T-helper 1 cell treated with Interleukin-12 subunit alpha and Interleukin-12 subunit beta and Interleukin-4 antibody, amounts not matched to agents 30 μg/mL and 1 μg/mL, for 36 hours (primary cell): Measurements from ENCODE around the gene PDE4B.

Experiments
- H3K27ac Mint-ChIP-seq: one replicate; pipeline ENCODE4 v1.8.0; 2021; ENCODE audit warnings: mild to moderate bottlenecking, mixed read lengths
- H3K27me3 Mint-ChIP-seq: one replicate; pipeline ENCODE4 v1.8.0; 2021; ENCODE audit warnings: low read depth, mixed read lengths
- H3K36me3 Mint-ChIP-seq: one replicate; pipeline ENCODE4 v1.8.0; 2021; ENCODE audit warnings: low read depth, mixed read lengths
- H3K4me1 Mint-ChIP-seq: one replicate; pipeline ENCODE4 v1.8.0; 2021; ENCODE audit warnings: low read depth, mixed read lengths
- H3K4me3 Mint-ChIP-seq: one replicate; pipeline ENCODE4 v1.8.0; 2021; ENCODE audit warnings: mild to moderate bottlenecking, moderate library complexity, mixed read lengths
- H3K9me3 Mint-ChIP-seq: one replicate; pipeline ENCODE4 v1.8.0; 2021; ENCODE audit warnings: mixed read lengths

PDE4B gene

DNA sequence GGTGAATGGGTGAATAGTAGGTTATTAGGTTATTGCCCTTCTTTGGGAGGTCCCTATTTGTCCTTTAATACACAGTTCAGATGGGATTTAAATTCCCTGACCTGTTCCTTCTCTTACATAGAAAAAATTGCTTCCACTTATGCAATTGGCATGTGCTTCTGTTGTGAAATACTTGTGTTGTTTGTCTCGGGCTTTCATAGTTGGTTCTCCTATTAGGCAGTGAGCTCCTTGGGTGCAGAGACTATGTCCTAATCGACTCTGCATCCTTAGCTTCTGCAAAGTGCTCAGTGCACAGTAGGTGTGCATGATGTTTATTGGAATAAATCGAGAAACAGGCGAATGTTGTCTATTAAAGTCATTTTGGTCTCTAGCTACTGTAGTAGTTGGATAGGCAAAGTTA, 1.3 kb upstream of the PDE4B start:
- Mint-ChIP-seq H3K4me3 (no peak overlapping the region), H3K4me1 (peaks cover 6% of the 10 kb centered on the region), H3K36me3 (peaks cover 5% of the 10 kb centered on the region), H3K27ac (no peak overlapping the region), H3K9me3 (peaks cover 19% of the 10 kb centered on the region), H3K27me3 (peaks cover 73% of the 10 kb centered on the region)

DNA sequence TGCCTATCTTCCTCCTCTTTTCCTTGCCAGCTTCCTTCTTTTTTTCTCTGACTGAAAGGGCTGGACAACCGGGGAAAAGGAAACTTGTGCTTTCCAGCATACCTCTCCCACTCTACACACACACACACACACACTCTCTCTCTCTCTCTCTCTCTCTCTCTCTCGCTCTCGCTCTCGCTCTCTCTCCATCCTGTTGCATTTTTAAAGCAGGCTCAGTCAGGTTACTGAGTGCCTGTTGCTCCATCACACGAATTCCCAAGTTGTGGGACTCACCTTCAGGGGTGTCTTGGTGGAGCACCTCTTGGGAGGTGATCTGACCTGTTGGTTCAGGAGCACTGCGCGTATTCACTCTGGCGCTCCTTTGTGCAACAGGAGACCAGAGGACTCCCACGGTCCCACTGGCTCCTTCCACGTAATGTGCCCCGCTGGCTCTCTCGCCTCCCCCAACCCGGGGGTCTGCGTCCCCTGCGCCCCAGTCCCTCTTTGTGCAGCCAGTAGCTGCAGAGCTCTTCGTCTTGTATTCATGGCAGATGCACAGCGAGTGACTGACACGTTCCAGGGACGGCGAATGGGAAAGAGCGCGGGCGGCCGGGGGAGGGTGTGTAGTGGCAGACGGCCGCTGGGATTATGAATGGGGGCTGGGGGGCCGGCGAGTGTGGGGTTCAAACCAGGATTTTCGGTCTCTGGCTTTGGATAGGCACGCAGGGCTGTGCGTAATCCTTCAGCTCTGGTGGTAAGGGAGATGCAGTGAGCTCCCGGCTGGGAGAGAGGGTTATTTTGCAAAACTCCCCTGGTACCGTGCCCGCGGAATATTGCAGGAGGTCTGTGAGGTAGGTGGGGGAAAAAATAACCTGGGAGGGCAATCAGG, 660 bp upstream of the PDE4B start:
- Mint-ChIP-seq H3K9me3 (peaks cover 19% of the 10 kb centered on the region), H3K27ac (no peak overlapping the region), H3K4me1 (peaks cover 6% of the 10 kb centered on the region), H3K4me3 (peak overlapping the region; percentile 73), H3K27me3 (peaks cover 73% of the 10 kb centered on the region), H3K36me3 (peaks cover 5% of the 10 kb centered on the region)

DNA sequence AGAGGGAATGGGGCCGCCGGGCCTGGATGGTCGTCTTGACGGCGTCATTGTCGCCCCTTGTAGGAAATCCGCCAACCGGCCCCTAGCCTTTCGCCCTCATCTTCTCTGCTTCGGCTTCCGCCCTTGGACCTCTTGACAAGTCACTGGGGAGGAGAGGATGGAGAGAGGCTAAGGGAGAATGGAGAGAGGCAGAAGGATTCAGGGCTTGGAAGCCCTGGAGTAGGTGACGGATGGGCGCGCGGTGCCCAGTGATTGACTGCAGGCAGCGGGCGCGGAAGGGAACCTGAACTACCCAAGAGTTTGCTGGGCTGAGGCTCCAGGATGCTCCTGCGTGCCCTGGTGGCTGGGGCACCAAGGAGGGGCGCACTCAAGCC, 651 bp downstream of the PDE4B start:
- Mint-ChIP-seq H3K36me3 (peaks cover 5% of the 10 kb centered on the region), H3K27ac (no peak overlapping the region), H3K27me3 (peaks cover 68% of the 10 kb centered on the region), H3K4me1 (peaks cover 6% of the 10 kb centered on the region), H3K4me3 (peak overlapping the region; percentile 80), H3K9me3 (peaks cover 15% of the 10 kb centered on the region)

DNA sequence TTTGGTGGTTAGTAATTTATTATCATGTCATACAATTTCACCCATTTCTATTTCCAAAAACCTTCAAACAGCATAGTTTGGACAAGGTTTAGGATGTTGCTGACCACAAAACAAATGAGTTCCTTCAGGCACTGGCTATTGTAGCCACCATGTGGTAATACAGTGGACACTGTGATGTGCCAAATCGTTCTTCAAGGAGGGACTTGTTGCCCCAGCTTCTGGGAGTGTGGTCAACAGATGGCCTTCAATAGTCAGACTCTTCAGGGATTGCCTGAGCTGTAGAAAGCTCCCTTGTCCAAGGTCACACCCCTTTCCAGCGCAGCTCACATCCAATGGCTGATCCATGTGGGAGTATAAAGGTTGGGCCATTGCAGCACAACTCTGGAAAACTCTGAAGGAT, 2.6 kb downstream of the PDE4B start:
- Mint-ChIP-seq H3K36me3 (peaks cover under 1% of the 10 kb centered on the region), H3K27me3 (peaks cover 66% of the 10 kb centered on the region), H3K4me1 (peaks cover 6% of the 10 kb centered on the region), H3K27ac (no peak overlapping the region), H3K4me3 (no peak overlapping the region), H3K9me3 (peaks cover 2% of the 10 kb centered on the region)

DNA sequence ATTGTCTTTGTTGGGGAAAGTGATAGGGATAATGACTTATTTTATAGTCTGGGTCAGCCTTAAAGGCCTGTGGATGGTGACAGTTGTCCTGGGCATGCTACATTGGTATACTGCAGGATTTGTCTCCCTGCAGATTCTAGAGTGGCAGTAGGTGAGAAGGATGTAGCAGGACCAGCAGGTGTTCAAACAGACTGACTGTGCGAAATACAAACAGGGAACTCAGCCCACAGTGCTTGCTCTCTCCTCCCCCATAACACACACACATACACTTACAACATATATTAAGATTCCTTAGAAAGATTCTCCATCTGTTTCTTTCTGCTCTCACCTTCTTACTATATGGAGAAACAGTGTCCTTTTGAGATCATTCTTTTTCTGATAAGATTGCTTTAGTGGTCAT, 6.9 kb downstream of the PDE4B start:
- peaks cover 1% of the 10 kb centered on the region for H3K36me3 Mint-ChIP-seq
- H3K4me1 Mint-ChIP-seq, result peaks cover 2% of the 10 kb centered on the region
- no peak overlapping the region for H3K27ac Mint-ChIP-seq
- H3K4me3 Mint-ChIP-seq, result no peak overlapping the region
- H3K9me3 Mint-ChIP-seq, result no peaks in the 10 kb centered on the region
- H3K27me3 Mint-ChIP-seq, result peaks cover 48% of the 10 kb centered on the region

DNA sequence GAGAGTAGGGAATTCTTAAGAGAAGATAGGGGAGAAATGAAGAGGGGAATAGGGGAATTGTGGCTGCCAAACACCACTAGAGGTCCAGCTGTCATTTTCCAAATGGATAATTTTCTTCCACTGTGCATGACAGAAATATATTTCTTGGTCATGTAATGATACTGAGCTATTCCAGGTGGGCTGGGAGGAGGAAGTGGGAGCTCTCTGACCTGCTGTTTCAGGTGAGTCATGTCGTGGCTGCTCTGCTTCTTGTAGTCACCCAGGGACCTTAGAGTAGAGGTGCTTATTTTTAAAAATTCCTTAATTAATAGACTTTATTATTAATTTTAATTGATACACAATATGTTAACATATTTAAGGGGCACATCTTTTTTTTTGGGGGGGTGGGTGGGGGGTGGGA, 11.9 kb downstream of the PDE4B start:
- H3K36me3 Mint-ChIP-seq, result peaks cover 8% of the 10 kb centered on the region
- no peaks in the 10 kb centered on the region for H3K9me3 Mint-ChIP-seq
- H3K4me3 Mint-ChIP-seq, result no peak overlapping the region
- peaks cover 51% of the 10 kb centered on the region for H3K27me3 Mint-ChIP-seq
- peaks cover 6% of the 10 kb centered on the region for H3K4me1 Mint-ChIP-seq
- H3K27ac Mint-ChIP-seq, result no peak overlapping the region

DNA sequence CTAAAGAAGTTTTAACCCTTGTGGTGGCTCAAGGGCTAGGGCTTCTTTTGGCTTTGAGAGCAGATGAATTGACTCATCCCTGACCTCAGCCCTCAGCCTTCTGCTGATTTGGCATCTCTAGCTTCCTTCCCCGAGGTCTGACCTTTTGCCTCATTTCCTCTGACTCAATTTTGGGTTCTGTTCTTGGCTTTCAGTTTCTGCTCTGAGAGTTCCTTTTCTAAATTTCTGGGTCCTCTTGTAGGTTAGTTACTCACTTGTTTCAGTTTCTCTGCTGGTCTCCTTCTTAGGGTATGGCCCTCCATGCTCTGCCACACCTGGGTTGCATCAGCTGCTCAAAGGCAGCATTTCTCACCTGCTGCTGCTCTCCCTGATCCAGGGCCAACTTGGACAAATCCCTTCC, 19.4 kb downstream of the PDE4B start:
- Mint-ChIP-seq H3K9me3 (peaks cover 15% of the 10 kb centered on the region), H3K4me1 (peaks cover 30% of the 10 kb centered on the region), H3K4me3 (peak overlapping the region; percentile 12), H3K27me3 (peaks cover 16% of the 10 kb centered on the region), H3K27ac (peak overlapping the region; percentile 92), H3K36me3 (peaks cover 24% of the 10 kb centered on the region)

DNA sequence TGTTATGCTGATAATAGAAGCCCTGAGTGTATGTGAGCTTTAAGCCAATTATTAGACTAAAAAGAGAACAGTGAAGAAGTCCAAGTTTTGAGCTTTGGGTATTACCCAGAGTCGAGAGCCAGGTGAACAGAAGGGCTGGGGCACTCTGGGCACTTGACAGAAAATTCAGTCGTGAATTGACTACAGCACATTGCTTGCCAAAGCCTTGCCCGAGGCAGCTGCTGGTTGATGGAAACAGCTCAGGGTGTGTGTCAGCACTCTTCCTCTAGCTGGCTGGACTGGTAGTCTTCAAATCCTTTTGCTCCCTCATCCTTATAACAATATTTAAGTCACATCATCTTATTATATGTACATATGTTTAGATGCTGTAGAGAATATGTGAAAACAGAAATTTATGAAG, 21.3 kb downstream of the PDE4B start:
- Mint-ChIP-seq H3K4me1 (peaks cover 26% of the 10 kb centered on the region), H3K27me3 (peaks cover 21% of the 10 kb centered on the region), H3K36me3 (peaks cover 19% of the 10 kb centered on the region), H3K9me3 (peaks cover 15% of the 10 kb centered on the region), H3K27ac (no peak overlapping the region), H3K4me3 (no peak overlapping the region)

DNA sequence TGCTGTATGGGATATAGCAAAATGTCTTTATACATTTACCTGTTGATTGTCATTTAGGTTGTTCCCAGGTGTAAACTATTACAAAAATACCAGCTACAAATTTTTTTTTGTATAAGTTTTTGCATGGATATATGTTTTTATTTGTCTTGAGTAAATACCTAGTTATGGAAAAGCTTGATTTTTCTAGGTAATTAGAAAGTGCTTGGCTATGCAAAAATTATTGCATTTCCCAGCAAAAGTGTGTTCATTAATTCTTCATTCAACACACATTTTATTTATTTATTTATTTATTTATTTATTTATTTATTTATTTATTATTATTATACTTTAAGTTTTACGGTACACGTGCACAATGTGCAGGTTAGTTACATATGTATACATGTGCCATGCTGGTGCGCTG, 22.1 kb downstream of the PDE4B start:
- Mint-ChIP-seq H3K4me1 (peaks cover 26% of the 10 kb centered on the region), H3K27ac (no peak overlapping the region), H3K4me3 (no peak overlapping the region), H3K27me3 (peaks cover 24% of the 10 kb centered on the region), H3K36me3 (peaks cover 19% of the 10 kb centered on the region), H3K9me3 (peaks cover 16% of the 10 kb centered on the region)

DNA sequence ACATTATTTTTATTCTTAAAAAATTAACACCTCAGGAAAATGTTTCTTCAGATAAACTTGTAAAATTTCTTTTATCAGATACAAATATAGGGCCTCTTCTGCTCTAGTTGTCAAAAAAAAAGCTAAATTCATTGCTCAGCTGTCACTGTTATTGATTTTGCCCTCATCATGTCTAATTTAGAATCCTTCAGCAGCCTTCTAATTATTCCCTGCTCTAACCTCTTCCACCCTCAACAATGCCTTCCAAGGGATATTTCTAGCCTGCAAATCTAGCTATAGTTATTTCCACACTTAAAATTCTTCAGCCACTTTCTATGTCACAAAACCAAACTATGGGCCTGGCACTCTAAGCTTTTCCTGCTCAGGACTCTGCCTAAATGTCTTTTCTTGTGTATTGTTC, 25.2 kb downstream of the PDE4B start:
- H3K4me1 Mint-ChIP-seq, result peaks cover 12% of the 10 kb centered on the region

DNA sequence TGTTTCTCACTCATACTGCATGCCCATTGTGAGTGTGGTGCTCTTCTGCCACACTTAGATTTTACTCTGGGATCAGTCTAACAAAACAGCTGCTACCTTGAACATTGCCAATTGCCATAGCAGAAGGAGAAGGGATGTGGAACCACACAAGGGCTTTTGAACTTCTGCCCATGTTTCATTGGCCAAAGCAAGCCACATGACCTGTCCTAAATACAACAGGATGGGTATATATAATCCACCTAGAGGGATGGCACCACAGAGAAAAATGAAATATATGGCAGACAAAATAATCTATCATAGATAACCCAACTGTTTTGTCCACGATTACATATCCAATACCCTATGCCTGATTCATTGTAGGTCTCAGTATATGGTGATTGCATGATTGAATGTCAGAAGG, 26.3 kb downstream of the PDE4B start:
- Mint-ChIP-seq H3K27ac (no peak overlapping the region), H3K4me3 (no peak overlapping the region), H3K4me1 (peaks cover 5% of the 10 kb centered on the region), H3K36me3 (peaks cover 5% of the 10 kb centered on the region), H3K9me3 (peaks cover 3% of the 10 kb centered on the region), H3K27me3 (peaks cover 38% of the 10 kb centered on the region)

More for the DNA sequence above, 25.2 kb downstream of the PDE4B start:
- Mint-ChIP-seq H3K36me3 (peaks cover 12% of the 10 kb centered on the region), H3K27ac (no peak overlapping the region), H3K27me3 (peaks cover 33% of the 10 kb centered on the region), H3K9me3 (peaks cover 10% of the 10 kb centered on the region), H3K4me3 (no peak overlapping the region)

DNA sequence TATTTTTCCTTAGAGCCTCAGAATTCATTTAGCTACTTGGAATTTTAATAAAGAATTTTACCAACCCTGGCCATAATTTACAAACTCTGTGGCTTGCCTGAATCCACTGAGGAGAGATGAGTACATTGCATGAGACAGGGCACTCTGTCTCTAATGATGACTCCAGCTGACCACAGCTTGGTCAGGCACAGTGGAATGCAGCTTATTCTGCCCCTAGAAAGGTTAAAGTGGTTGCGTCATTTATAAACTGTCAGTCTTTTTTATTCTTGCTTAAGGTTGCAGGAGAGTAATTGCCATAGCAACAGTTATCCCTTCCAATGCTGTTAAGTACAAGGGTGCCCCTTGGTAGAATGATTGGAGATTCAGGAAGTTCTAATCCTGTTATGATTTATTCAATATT, 28.3 kb downstream of the PDE4B start:
- peaks cover 4% of the 10 kb centered on the region for H3K4me1 Mint-ChIP-seq
- H3K27ac Mint-ChIP-seq, result no peak overlapping the region
- H3K4me3 Mint-ChIP-seq, result no peak overlapping the region

DNA sequence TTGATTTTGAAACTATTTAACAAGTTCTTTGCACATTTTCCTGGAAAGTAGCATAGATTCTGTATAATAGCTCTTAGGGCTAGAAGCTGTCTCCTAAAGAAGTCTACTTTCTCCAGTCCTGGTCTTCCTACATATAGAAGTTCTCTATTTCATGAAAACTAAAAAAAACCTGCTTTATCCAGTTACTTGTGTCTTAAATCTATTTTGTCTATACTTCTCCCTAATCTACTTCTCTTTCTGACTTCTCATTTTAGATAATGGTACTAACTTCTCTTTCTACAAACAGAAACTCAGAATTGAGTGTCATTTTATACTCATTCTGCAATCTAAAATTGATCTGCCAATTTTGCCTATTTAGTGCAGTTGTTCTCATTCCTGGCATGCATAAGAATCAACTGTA, 28.7 kb downstream of the PDE4B start:
- peaks cover 42% of the 10 kb centered on the region for H3K27me3 Mint-ChIP-seq
- peaks cover 3% of the 10 kb centered on the region for H3K4me1 Mint-ChIP-seq
- H3K4me3 Mint-ChIP-seq, result no peak overlapping the region
- H3K9me3 Mint-ChIP-seq, result peaks cover 5% of the 10 kb centered on the region
- H3K36me3 Mint-ChIP-seq, result peaks cover 1% of the 10 kb centered on the region
- H3K27ac Mint-ChIP-seq, result no peak overlapping the region

More for the DNA sequence above, 28.3 kb downstream of the PDE4B start:
- Mint-ChIP-seq H3K9me3 (peaks cover 5% of the 10 kb centered on the region), H3K27me3 (peaks cover 40% of the 10 kb centered on the region), H3K36me3 (peaks cover 3% of the 10 kb centered on the region)

DNA sequence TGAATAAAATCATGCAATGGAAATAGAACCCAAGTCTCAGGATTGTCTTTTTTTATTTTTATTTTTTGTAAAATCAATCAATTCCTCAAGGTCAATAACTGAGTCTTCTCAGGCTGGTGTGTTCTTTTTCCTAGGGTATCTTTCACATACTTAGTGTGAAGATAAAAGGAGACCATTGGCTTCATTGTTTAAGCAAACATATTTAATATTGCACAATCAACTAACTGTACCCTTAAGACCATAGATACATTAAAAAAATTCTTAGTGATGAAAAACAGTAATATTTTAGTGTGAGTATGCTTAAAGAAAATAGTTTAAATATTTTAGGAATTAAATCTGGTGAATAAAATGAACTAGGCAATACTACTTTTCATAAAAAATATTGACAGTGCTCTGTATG, 31.4 kb downstream of the PDE4B start:
- no peak overlapping the region for H3K27ac Mint-ChIP-seq
- no peak overlapping the region for H3K4me3 Mint-ChIP-seq
- H3K4me1 Mint-ChIP-seq, result peaks cover 2% of the 10 kb centered on the region
- no peaks in the 10 kb centered on the region for H3K36me3 Mint-ChIP-seq
- peaks cover 40% of the 10 kb centered on the region for H3K27me3 Mint-ChIP-seq
- H3K9me3 Mint-ChIP-seq, result peaks cover 5% of the 10 kb centered on the region

DNA sequence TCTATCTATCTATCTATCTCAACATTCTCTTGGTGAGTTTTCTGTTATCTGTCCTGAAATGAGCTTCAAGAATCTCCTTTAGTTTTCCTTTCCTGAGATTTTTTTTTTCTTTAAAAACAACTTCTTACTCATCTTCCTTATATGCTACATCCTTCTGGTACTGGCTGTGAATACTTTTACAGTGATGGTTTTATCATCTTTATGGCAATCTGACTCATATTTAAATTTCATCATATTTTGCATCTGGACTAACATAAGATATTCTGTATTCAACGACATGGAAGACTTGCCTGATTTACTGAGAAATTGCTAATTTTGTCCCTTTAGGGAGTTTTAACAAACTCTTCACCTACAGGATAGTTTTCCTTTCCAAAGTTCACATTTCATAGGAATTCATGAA, 33.0 kb downstream of the PDE4B start:
- peaks cover 10% of the 10 kb centered on the region for H3K4me1 Mint-ChIP-seq
- H3K4me3 Mint-ChIP-seq, result no peak overlapping the region
- no peaks in the 10 kb centered on the region for H3K36me3 Mint-ChIP-seq
- no peak overlapping the region for H3K27ac Mint-ChIP-seq
- peaks cover 36% of the 10 kb centered on the region for H3K27me3 Mint-ChIP-seq
- H3K9me3 Mint-ChIP-seq, result peaks cover 3% of the 10 kb centered on the region
